ENCODE data around the gene SLC6A2.

The SLC6A2 gene

GRCh38 chr16:55725055-55725777 is 69.4 kb downstream of the SLC6A2 start:
- DNase-seq = no peak

- no peak for DNase-seq
These were observed 73.0 kb downstream of the SLC6A2 start for GRCh38 chr16:55728797-55729196.

GRCh38 chr16:55730115-55730514 is 74.3 kb downstream of the SLC6A2 start:
- no peak for DNase-seq

- DNase-seq = no peak
These were observed 76.7 kb downstream of the SLC6A2 start for GRCh38 chr16:55732496-55732895.

DNA sequence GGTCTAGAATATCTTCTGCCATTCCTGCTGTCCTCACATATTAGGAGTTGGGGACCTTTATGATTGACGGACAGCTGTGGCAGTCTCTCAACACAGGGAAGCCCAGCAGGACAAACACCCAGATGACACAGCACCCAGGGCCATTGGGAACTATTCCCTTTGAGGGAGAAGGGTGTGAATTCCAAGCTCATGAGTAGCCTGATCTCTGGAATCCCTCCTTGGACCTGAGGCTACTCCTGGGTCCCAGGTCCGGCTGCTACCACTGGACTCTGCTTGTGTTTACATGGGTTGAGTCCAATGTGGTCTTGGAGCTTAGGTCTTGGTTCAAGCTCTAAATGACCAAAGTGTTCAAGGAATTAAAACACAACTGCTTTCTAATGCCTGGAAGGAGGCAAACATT is 78.9 kb downstream of the SLC6A2 start:
- DNase-seq = no peak

DNA sequence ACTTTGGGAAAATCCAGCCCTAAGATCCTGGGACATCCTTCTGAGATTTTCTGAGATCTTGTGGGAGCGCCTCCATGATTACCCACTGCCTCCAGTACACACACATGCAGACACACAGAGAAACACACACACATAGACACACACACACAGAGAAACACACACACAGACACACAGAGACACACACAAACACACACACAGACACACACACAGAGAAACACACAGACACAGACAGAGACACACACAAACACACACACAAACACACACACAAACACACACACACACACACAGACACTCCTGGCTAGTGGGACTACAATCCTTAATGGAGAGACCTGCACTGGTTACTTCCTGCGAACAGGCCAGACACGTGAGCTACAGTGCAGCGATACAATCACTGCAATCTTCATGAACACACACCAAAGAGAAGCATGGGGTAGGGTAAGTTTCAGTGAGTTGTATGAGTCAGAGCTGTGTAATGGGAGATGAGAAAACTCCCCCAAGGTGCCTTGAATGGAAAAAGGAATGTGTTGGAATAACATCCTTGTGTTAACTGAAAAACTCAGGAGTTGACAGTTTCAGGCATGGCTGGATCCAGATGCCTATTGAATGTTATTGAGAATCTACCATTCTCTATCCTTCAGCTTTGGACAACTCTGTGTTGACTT is 79.5 kb downstream of the SLC6A2 start:
- DNase-seq = no peak

DNA sequence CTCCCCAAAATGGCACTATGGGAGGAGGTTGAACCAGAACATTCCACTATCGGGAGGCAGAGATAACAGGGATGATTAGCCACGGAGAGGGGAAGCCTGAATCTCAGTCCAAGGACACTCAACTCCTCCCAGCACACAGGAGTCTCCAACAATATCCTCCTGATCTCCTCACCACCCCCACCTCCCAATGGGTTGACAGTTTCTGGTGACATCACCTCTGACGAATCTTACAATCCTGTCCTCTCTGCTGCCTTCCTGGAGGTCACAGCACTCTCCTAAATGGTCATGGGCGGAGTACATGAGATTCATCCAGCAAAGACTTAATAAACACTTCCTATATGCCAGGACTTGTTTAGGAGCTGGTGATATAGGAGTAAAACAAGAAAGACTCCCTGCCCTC is 80.9 kb downstream of the SLC6A2 start:
- DNase-seq = no peak

GRCh38 chr16:55737318-55737717 is 81.5 kb downstream of the SLC6A2 start:
- no peak for DNase-seq

- DNase-seq = no peak
These were observed 82.2 kb downstream of the SLC6A2 start for GRCh38 chr16:55737966-55738365.

DNA sequence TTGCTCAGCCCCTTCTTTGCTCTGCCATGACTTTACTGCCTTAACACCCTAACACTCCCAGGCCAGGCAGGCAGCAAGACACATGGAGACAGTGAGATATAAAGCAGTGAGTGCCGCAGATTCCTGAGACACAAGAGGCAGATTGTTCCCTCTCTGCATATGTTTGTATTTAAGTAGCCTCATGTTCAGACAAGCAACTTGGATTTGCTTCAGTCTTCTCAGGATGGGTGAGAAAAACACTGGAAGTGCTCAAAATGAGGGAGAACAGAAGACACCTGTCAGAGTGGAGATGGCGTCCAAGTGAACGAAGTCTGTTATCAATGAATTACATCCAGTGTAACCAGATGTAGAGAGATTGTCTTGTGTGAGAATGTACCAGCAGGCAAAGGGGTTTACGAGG is 90.3 kb downstream of the SLC6A2 start:
- no peak for DNase-seq

DNA sequence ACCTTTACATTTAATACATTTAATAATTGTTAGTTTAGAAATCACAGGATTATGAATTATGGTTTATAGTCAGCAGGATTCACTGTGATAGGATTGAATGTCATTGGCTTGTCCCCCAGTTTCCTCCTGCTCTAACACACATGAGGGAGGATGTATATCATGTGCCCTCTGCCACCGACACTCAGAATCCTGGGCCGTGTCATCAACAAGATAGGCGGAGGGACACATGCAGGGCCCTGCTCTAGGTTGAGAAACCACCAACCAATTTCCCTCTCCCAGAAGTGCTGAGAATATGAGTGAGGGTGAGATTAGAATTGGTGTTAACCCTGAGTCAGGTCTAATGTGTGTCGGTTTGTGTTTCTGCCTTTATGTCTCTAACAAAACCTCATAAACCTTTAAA is 92.0 kb downstream of the SLC6A2 start:
- no peak for DNase-seq

- peak; percentile 42 for DNase-seq
These were observed 96.8 kb downstream of the SLC6A2 start for GRCh38 chr16:55752465-55753144.

DNA sequence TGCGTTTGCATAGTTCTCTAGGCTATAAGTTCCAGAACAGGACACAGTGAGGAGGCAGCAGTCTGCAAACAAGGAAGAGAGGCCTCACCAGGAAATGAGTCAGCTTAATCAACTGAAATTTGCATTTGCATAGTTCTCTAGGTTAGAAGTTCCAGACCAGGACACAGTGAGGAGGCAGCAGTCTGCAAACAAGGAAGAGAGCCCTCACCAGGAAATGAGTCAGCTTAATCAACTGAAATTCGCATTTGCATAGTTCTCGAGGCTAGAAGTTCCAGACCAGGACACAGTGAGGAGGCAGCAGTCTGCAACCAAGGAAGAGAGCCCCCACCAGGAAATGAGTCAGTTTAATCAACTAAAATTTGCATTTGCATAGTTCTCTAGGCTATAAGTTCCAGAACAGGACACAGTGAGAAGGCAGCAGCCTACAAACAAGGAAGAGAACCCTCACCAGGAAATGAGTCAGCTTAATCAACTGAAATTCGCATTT is 97.4 kb downstream of the SLC6A2 start:
- peak; percentile 13 for DNase-seq
